LNCAP (cell line): ENCODE results near the gene SENP1.
A peak's percentile ranks its signal among the peaks of the same experiment; 100 is the strongest.

Experiments used
- CTCF ChIP-seq: fragments of 450-650 bp; IDR thresholded peaks from 2 replicates; pipeline ENCODE4 v1.5.1; 2017; ENCODE audit warnings: mild to moderate bottlenecking

Gene SENP1

GRCh38 chr12:48106681-48107613, 1.1 kb upstream of the SENP1 start:
- no peak for TF ChIP-seq CTCF

- no peak for TF ChIP-seq CTCF
Measured at GRCh38 chr12:48105321-48105866, 485 bp downstream of the SENP1 start.

GRCh38 chr12:48104531-48104930, 1.3 kb downstream of the SENP1 start:
- TF ChIP-seq CTCF: no peak

- TF ChIP-seq CTCF: no peak
Measured at GRCh38 chr12:48092611-48093010, 13.3 kb downstream of the SENP1 start.

- TF ChIP-seq CTCF: no peak
Measured at GRCh38 chr12:48086327-48086726, 19.6 kb downstream of the SENP1 start.

- TF ChIP-seq CTCF: no peak
Measured at GRCh38 chr12:48084841-48085460, 20.9 kb downstream of the SENP1 start.

- TF ChIP-seq CTCF: peak; percentile 39; the same call in 1 of the 2 replicates
Measured at GRCh38 chr12:48084066-48084465, 21.8 kb downstream of the SENP1 start.
